Lower lobe of right lung (tissue), 2 donors: ENCODE data around the gene SLC9A1. TPM values are rescaled to one million over a fixed set of nuclear protein-coding genes. Genes with fewer than 3 reads are reported as not detected.

ENCODE experiments used
- ATAC-seq, 2 donors: fragments of 200-7000 bp; cut with Tn5 transposase; one replicate each; pipeline ENCODE4 v1.9.1; 2020 to 2022; ENCODE audit warnings: mild to moderate bottlenecking in 2 of 2, moderate library complexity in 2 of 2
- DNase-seq: peaks from one replicate; pipeline ENCODE4 v3.0.0-alpha.2; 2020
- H3K27ac ChIP-seq: fragments of 200-600 bp; one replicate; pipeline ENCODE4 v1.8.0; 2022
- H3K27me3 ChIP-seq: fragments of 200-600 bp; one replicate; pipeline ENCODE4 v1.8.0; 2022; ENCODE audit warnings: low read depth
- H3K36me3 ChIP-seq: fragments of 200-600 bp; one replicate; pipeline ENCODE4 v1.8.0; 2022; ENCODE audit warnings: mild to moderate bottlenecking
- H3K4me1 ChIP-seq: fragments of 200-600 bp; one replicate; pipeline ENCODE4 v1.8.0; 2022
- H3K4me3 ChIP-seq: fragments of 200-600 bp; one replicate; pipeline ENCODE4 v1.8.0; 2022; ENCODE audit warnings: mild to moderate bottlenecking
- H3K9me3 ChIP-seq: fragments of 200-600 bp; one replicate; pipeline ENCODE4 v1.8.0; 2022
- CTCF ChIP-seq: fragments of 200-600 bp; IDR thresholded peaks from one replicate; pipeline ENCODE4 v1.8.0; 2022; ENCODE audit warnings: antibody characterized with exemption, mild to moderate bottlenecking
- intact Hi-C: fragments of 100-400 bp; cut with DNase I; formaldehyde crosslinking; loops from one replicate; pipeline ENCODE4 v1.11.0; 2022
- total RNA-seq: library from RNA; stranded (reverse); fragmentation: NEBNext Ultra II Directional; extraction: Animal tissue kit (Norgen Biotek cat#: 25700); gene quantifications from one replicate; pipeline ENCODE4 v1.2.1, GENCODE V29; 2021
- donor health status: DM: no; HTN: yes; CAD: no; lungs with severe emphysema.

SLC9A1 gene
- total RNA-seq, 1 donor from 2014 or later: 57.7 TPM

DNA sequence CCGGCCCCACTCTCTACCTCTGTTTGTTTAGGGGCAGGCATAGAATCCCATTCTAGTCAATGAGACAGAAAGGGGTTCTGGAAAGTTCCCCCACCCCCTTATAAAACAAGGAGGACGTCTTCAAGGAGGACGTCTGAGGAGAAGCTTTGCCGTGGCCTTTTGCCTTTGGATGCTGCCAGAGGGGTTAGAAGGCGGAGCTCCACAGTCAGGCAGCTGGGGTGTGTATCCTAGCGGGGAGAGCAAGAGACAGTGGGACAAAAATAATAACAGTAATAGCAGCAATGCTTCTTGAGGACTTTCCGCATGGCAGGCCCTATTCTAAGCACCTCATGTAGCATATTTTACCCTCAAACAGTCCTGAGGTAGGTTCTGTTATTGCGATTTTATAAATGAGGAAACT is 94.0 kb downstream of the SLC9A1 start:
- Histone ChIP-seq H3K4me1 (no peaks in the 10 kb centered on the region), H3K36me3 (no peaks in the 10 kb centered on the region), H3K27me3 (no peaks in the 10 kb centered on the region), H3K9me3 (no peaks in the 10 kb centered on the region), H3K4me3 (no peak overlapping the region), H3K27ac (no peak overlapping the region)
- TF ChIP-seq CTCF: no peak
- ATAC-seq: peak in 1 of 2 donors; percentile 56
- intact Hi-C loops: no loop called here
- no peak for DNase-seq

GRCh38 chr1:27058966-27059669 is 95.8 kb downstream of the SLC9A1 start:
- DNase-seq (no peak), ATAC-seq (peak in 1 of 2 donors; percentile 35)
- intact Hi-C loops: no loop called here
- no peak overlapping the region for H3K4me3 ChIP-seq
- H3K27me3 ChIP-seq: no peaks in the 10 kb centered on the region
- H3K27ac ChIP-seq: no peak overlapping the region
- H3K36me3 ChIP-seq: no peaks in the 10 kb centered on the region
- TF ChIP-seq CTCF: no peak
- H3K9me3 ChIP-seq: no peaks in the 10 kb centered on the region
- no peaks in the 10 kb centered on the region for H3K4me1 ChIP-seq

DNA sequence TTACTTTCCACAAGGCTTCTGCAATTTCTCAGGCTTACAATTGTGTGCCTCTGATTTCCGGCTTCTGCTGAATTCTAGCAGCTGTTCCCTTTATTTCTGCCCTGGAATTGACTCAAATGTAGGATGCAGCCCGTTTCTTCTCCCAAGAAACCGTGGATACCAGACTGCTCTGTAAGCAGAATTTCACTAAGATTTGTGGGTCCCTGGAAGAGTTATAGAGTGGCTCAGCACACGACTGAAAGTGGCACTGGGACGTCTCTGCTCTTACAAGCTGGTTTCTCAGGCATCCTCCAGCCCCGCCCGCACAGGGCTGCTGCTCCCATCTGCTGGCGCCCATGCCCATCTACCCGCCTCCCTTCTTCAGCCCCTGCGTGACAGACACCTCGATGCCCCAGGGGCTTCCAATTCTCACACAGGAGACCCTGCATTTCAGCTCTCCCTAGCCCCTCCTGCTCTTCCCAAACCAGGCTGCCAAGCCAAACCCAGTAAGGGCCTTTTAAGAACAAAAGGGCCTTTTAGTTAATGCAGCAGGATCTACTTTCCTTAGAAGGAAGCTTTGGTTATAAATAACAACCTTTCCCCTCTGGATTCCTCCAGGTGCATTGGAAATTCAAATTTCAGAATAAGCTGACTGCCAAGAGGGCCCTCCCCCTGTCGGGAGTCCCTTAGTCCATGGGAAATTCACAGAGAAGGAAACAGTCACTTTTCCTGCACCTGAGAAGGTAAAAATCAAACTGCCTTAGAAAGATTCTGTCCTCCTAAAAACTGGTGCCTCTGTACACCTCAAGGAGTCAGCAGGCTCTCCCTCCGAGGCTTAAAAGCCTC is 96.9 kb downstream of the SLC9A1 start:
- H3K4me3 ChIP-seq: no peak overlapping the region
- no peak overlapping the region for H3K27ac ChIP-seq
- TF ChIP-seq CTCF: no peak
- no peaks in the 10 kb centered on the region for H3K27me3 ChIP-seq
- H3K4me1 ChIP-seq: no peaks in the 10 kb centered on the region
- intact Hi-C loops: no loop called here
- H3K36me3 ChIP-seq: no peaks in the 10 kb centered on the region
- peak in 1 of 2 donors; percentile 33 for ATAC-seq
- DNase-seq: no peak
- H3K9me3 ChIP-seq: no peaks in the 10 kb centered on the region

DNA sequence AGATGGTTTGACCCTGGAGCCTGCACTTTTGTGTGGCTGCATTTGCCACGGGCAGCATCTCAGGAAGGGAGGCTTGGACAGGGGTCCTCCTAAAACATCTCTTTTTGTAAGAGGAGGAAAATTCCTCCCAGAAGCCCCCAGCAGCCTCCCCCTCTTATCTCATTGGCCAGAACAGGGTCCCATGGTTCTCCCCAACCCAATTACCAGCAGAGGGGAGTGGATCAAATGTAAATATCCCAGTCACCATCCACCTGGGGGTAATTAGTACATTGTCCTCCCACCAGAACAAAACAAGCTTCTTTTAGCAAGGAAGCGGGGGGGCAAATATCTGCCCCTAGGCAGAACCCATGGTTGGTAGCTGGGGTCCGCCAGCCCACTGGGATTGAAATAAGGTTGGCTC is 97.5 kb downstream of the SLC9A1 start:
- no peak for TF ChIP-seq CTCF
- intact Hi-C loops: no loop called here
- Histone ChIP-seq H3K27me3 (no peaks in the 10 kb centered on the region), H3K4me3 (no peak overlapping the region), H3K9me3 (no peaks in the 10 kb centered on the region), H3K36me3 (no peaks in the 10 kb centered on the region), H3K27ac (no peak overlapping the region), H3K4me1 (no peaks in the 10 kb centered on the region)
- DNase-seq (no peak), ATAC-seq (no peak)

DNA sequence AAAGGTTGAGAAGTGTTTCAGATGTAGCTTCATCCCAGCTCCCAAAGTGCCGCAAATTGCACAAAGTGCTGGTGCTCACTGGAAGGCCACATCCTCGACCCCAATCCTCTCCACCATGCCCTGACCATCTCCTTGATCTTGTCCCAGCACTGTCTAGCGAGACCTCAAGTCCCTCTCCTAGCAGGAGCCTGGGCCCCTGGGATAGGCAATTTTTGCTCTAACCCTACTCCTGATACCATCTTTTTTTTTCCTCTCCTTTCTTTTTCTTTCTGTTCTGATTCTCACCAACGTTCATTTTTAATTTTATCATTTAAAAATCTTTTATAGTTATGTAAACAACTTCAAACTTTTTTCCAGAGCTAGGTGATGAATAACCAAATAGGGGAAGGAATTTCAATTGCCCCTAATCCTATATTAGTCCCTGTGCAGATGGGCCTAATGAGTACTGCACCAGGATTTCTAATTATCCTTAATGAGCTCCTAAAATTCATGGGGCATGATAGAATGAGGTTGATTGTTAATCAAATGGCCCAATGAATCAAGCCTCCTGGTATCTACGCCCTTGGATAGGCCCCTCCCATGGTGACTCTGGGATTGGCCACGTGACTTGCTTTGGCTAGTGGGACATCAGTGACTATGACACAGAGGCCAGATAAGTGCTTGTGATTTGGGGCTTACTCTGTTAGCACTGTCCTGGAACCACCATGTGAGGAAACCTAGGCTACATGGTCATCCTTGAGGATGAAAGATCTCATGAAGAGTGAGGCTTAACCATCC is 100.8 kb downstream of the SLC9A1 start:
- Histone ChIP-seq H3K4me3 (no peak overlapping the region), H3K36me3 (no peaks in the 10 kb centered on the region), H3K9me3 (no peaks in the 10 kb centered on the region), H3K4me1 (no peaks in the 10 kb centered on the region), H3K27ac (no peak overlapping the region), H3K27me3 (no peaks in the 10 kb centered on the region)
- no peak for TF ChIP-seq CTCF
- DNase-seq (no peak), ATAC-seq (no peak)
- intact Hi-C loops: no loop called here
